Endothelial cell of umbilical vein (primary cell): ENCODE measurements around the gene MYO18A. TPM values are rescaled to one million over a fixed set of nuclear protein-coding genes. Genes with fewer than 3 reads are reported as not detected.

Experiments used
- BruUV-seq: library from RNA; stranded (reverse); fragments of 400-500 nt; replicated peaks from 2 replicates; lab custom pipeline; 2021; lab: Mats Ljungman, UMichigan
- CTCF ChIA-PET: fragments of 300-600, 350-600 bp; sonication (Branson Sonifier 250); formaldehyde crosslinking; loops from one replicate; lab custom pipeline; 2021; ENCODE audit warnings: antibody characterized with exemption, inconsistent platforms; lab: Charles Lee
- POLR2A ChIA-PET: fragments of 300-600, 350-600 bp; sonication (Branson Sonifier 250); formaldehyde crosslinking; loops from one replicate; lab custom pipeline; 2021; ENCODE audit warnings: antibody characterized with exemption, inconsistent platforms; lab: Charles Lee
- DNase-seq: peaks from one replicate; pipeline ENCODE4 v3.0.0-alpha.2; 2011; ENCODE audit warnings: low read depth, low spot score
- FAIRE-seq: peaks from 2 replicates; lab custom pipeline; 2011; peaks lifted over from hg19 to GRCh38; lab: Jason Lieb, UNC
- H2AFZ ChIP-seq: 2 replicates; pipeline ENCODE4 v1.6.0; 2012; ENCODE audit warnings: low read depth, low read length, control low read depth, inconsistent platforms
- H3K27ac ChIP-seq: 2 replicates; pipeline ENCODE4 v1.5.1; 2011; ENCODE audit warnings: low read depth, mild to moderate bottlenecking, control low read depth, low read length, moderate library complexity; ENCODE audit not compliant: insufficient read depth
- H3K27me3 ChIP-seq, 2 experiments: 2 replicates each; pipeline versions ENCODE4 v1.6.0 to v1.6.1; 2011; ENCODE audit warnings: low read length in 2 of 2, mixed read lengths in 1 of 2; ENCODE audit not compliant: control insufficient read depth in 2 of 2, insufficient read depth in 2 of 2
- H3K36me3 ChIP-seq, 2 experiments: 2 replicates in 1 of 2; 3 replicates in 1 of 2; pipeline ENCODE4 v1.5.1; 2011; ENCODE audit warnings: low read length in 2 of 2, mild to moderate bottlenecking in 1 of 2, moderate library complexity in 1 of 2; ENCODE audit not compliant: control insufficient read depth in 2 of 2, insufficient read depth in 2 of 2; ENCODE audit errors: extremely low read depth in 1 of 2
- H3K4me1 ChIP-seq: 3 replicates; pipeline ENCODE4 v1.5.1; 2011; ENCODE audit warnings: mild to moderate bottlenecking, low read length; ENCODE audit not compliant: control insufficient read depth, insufficient read depth; ENCODE audit errors: extremely low read depth
- H3K4me2 ChIP-seq: 2 replicates; pipeline ENCODE4 v1.6.1; 2011; ENCODE audit warnings: low read length, control low read depth, mixed read lengths; ENCODE audit not compliant: insufficient read depth
- H3K4me3 ChIP-seq, 3 experiments: fragments of 200-600 bp in 1 of 3; sonication (generic), shearing (Covaris generic) in 1 of 3; replicated peaks in 1 of 3; 2 replicates each; pipeline ENCODE4 v1.5.1; 2011 to 2016; ENCODE audit warnings: control low read depth in 3 of 3, low read length in 3 of 3, mild to moderate bottlenecking in 2 of 3, inconsistent platforms in 1 of 3, low read depth in 1 of 3, moderate library complexity in 1 of 3; ENCODE audit not compliant: insufficient read depth in 1 of 3
- H3K79me2 ChIP-seq: 2 replicates; pipeline ENCODE4 v1.6.0; 2012; ENCODE audit warnings: low read length, inconsistent platforms; ENCODE audit not compliant: control insufficient read depth, insufficient read depth
- H3K9ac ChIP-seq: replicated peaks from 2 replicates; pipeline ENCODE3; 2011; ENCODE audit warnings: low read length, control low read depth; ENCODE audit not compliant: insufficient read depth; ENCODE audit errors: extremely low read depth
- H3K9me1 ChIP-seq: replicated peaks from 3 replicates; pipeline ENCODE4 v1.6.0; 2011; ENCODE audit warnings: mild to moderate bottlenecking, low read length; ENCODE audit not compliant: control insufficient read depth, insufficient read depth; ENCODE audit errors: extremely low read depth
- H3K9me3 ChIP-seq: replicated peaks from 2 replicates; pipeline ENCODE4 v1.5.1; 2012; ENCODE audit warnings: low read length, inconsistent platforms; ENCODE audit not compliant: control insufficient read depth, insufficient read depth
- H4K20me1 ChIP-seq: replicated peaks from 2 replicates; pipeline ENCODE3; 2011; ENCODE audit warnings: mild to moderate bottlenecking, low read length; ENCODE audit not compliant: control insufficient read depth, insufficient read depth; ENCODE audit errors: extremely low read depth
- CTCF ChIP-seq, 2 donors: IDR thresholded peaks; 1 replicate in 1 of 2; 2 replicates in 1 of 2; pipeline ENCODE4 v1.5.1; 2011; ENCODE audit warnings: low read length in 2 of 2, mild to moderate bottlenecking in 2 of 2, moderate library complexity in 2 of 2, control low read depth in 1 of 2, inconsistent platforms in 1 of 2, low read depth in 1 of 2; ENCODE audit not compliant: insufficient read depth in 1 of 2; ENCODE audit errors: extremely low read depth in 1 of 2
- EZH2 ChIP-seq: IDR thresholded peaks from 2 replicates; pipeline ENCODE4 v1.6.1; 2012; ENCODE audit warnings: borderline replicate concordance, low read depth, mild to moderate bottlenecking, moderate library complexity, low read length, inconsistent platforms; ENCODE audit not compliant: severe bottlenecking
- FOS ChIP-seq: IDR thresholded peaks from 2 replicates; pipeline ENCODE4 v1.6.1; 2011; ENCODE audit warnings: mild to moderate bottlenecking, low read length, moderate library complexity, borderline replicate concordance; ENCODE audit not compliant: insufficient read depth
- GATA2 ChIP-seq: IDR thresholded peaks from 2 replicates; pipeline ENCODE4 v1.7.0; 2011; ENCODE audit warnings: low read depth, mild to moderate bottlenecking, moderate library complexity, mixed read lengths, low read length; ENCODE audit not compliant: insufficient read length, insufficient read depth
- MYC ChIP-seq: IDR thresholded peaks from one replicate; pipeline ENCODE4 v1.6.1; 2011; ENCODE audit warnings: mild to moderate bottlenecking, low read depth, low read length
- POLR2A ChIP-seq: IDR thresholded peaks from 2 replicates; pipeline ENCODE4 v1.6.1; 2012; ENCODE audit warnings: low read depth, mild to moderate bottlenecking, control low read depth, low read length
- POLR2AphosphoS5 ChIP-seq: IDR thresholded peaks from 2 replicates; pipeline ENCODE4 v1.6.1; 2012; ENCODE audit warnings: low read depth, mild to moderate bottlenecking, control low read depth, low read length, moderate library complexity; ENCODE audit not compliant: insufficient read depth
- dilution Hi-C: fragments of 300-500 bp; cut with MboI; formaldehyde crosslinking; loops from one replicate; pipeline ENCODE4 v1.15.0; 2019; ENCODE audit warnings: low sequenced_read_pairs; ENCODE audit not compliant: extremely low pct_ligation_motif_present
- intact Hi-C: fragments of 100-400 bp; cut with micrococcal nuclease; formaldehyde crosslinking; loops from one replicate; pipeline ENCODE4 v1.10.0; 2022
- polyA plus RNA-seq, 4 experiments: library from polyadenylated mRNA; depleted of rRNA in 3 of 4; stranded (reverse) in 3 of 4; unstranded in 1 of 4; fragments of >200 nt; gene quantifications; 2 replicates each; pipeline versions ENCODE4 v1.2.1 to v1.2.3, GENCODE V29; 2011 to 2012; ENCODE audit warnings: missing spikeins in 1 of 4
- total RNA-seq: library from RNA; stranded (reverse); gene quantifications from 2 replicates; pipeline ENCODE4 v1.2.3, GENCODE V29; 2021

Gene MYO18A
- total and polyA plus RNA-seq, 2 donors (not counting 3 experiments of a cell fraction or from before 2014, with no cell fraction given): 3.9 to 28.3 TPM

DNA sequence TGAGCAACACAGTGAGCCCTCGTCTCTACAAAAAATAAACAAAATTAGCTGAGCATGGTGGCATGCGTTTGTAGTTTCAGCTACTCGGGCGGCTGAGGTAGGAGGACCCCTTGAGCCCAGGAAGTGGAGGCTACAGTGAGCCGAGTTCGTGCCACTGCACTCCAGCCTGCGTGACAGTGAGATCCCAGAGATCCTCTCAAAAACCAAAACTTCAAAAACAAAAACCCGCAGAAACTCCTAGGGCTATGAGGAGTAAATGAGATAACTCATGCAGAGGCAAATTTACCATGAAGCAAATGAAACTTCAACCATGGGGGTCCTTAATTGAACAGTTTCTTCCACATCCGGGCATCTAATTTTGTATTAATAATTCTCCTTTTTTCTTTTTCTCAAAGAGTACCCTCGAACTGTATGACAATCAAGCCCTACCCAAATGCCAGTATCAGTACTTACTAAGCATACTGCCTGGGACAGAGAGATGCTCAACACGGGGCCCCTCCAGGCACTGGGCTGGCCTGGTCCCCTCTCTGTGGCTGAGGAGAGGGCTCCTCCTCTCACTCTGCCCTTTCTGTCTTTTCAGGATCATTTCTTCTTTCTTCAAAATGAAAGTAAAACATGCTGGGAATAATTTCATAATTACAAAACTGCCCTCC is 138.0 kb downstream of the MYO18A start:
- H3K4me3 ChIP-seq: no peak overlapping the region
- H2AFZ ChIP-seq: no peak overlapping the region
- no peaks in the 10 kb centered on the region for H3K79me2 ChIP-seq
- CTCF ChIA-PET: interaction anchor here (1.4 to 2.0 kb wide), 2 partner anchors 8 to 22 kb away, joined by 4 to 6 read pairs; no protein-coding TSS in a partner anchor
- no TSS peak for BruUV-seq
- no peak overlapping the region for H3K9ac ChIP-seq
- POLR2A ChIA-PET: no interaction called here
- H3K36me3 ChIP-seq: no peaks in the 10 kb centered on the region
- FAIRE-seq: no peak
- H3K4me1 ChIP-seq: peaks cover 7% of the 10 kb centered on the region
- peaks cover 21 to 25% of the 10 kb centered on the region in 2 experiments for H3K27me3 ChIP-seq
- no peaks in the 10 kb centered on the region for H3K9me1 ChIP-seq
- DNase-seq: no peak
- no peak overlapping the region for H3K27ac ChIP-seq
- H4K20me1 ChIP-seq: no peaks in the 10 kb centered on the region
- H3K9me3 ChIP-seq: no peaks in the 10 kb centered on the region
- H3K4me2 ChIP-seq: peak overlapping the region; percentile 38
- TF ChIP-seq FOS (no peak), EZH2 (no peak), MYC (no peak), POLR2A (no peak), GATA2 (no peak)
- intact Hi-C loops: loop anchor here (2.0 kb wide), 1 partner anchor 69 kb away; no protein-coding TSS in a partner anchor
- dilution Hi-C loops: no loop called here

DNA sequence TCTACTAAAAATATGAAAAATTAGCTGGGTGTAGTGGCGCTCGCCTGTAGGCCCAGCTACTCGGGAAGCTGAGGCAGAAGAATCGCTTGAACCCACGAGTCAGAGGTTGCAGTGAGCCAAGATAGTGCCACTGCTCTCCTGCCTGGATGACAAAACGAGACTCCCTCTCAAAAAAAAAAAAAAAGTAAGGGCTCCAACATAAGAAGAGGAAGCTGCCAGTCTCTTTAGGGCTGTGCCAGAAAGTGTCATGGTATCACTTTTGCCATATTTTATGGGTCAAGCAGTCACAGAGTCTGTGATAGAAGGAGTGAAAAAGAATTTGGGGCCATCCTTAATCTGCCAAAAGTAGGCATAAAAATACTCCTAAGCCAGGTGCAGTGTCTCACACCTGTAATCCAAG is 138.6 kb downstream of the MYO18A start:
- BruUV-seq: no TSS peak
- peaks cover 22 to 24% of the 10 kb centered on the region in 2 experiments for H3K27me3 ChIP-seq
- dilution Hi-C loops: no loop called here
- ChIA-PET POLR2A (no interaction called here), CTCF (interaction anchor here (0.7 kb wide), 1 partner anchor 76 kb away, joined by 3 read pairs; no protein-coding TSS in a partner anchor)
- H3K79me2 ChIP-seq: no peaks in the 10 kb centered on the region
- no peaks in the 10 kb centered on the region for H3K9me1 ChIP-seq
- no peak for DNase-seq
- H4K20me1 ChIP-seq: no peaks in the 10 kb centered on the region
- H3K36me3 ChIP-seq: no peaks in the 10 kb centered on the region
- no peaks in the 10 kb centered on the region for H3K9me3 ChIP-seq
- no peak overlapping the region for H3K9ac ChIP-seq
- no peak overlapping the region for H2AFZ ChIP-seq
- intact Hi-C loops: no loop called here
- no peak for TF ChIP-seq CTCF (IDR thresholded peaks at IDR 0.05; ENCODE audit: extremely low read depth in 1 of 2, insufficient read depth in 1 of 2, low read depth in 1 of 2, low read length in 2 of 2)
- no peak for TF ChIP-seq POLR2A
- no peak for TF ChIP-seq MYC
- TF ChIP-seq GATA2: no peak
- no peak for TF ChIP-seq POLR2AphosphoS5
- H3K4me1 ChIP-seq: peaks cover 7% of the 10 kb centered on the region
- H3K4me2 ChIP-seq: no peak overlapping the region
- no peak overlapping the region for H3K4me3 ChIP-seq
- FAIRE-seq: no peak
- H3K27ac ChIP-seq: no peak overlapping the region
